HG03064 (cell line): Measurements from ENCODE around the gene ARID1B.

Experiments used
- ATAC-seq: cut with Tn5 transposase; IDR thresholded peaks from one replicate; pipeline ENCODE4 v1.9.1; 2021; ENCODE audit warnings: low read depth; ENCODE audit not compliant: unreplicated experiment

Gene ARID1B

DNA sequence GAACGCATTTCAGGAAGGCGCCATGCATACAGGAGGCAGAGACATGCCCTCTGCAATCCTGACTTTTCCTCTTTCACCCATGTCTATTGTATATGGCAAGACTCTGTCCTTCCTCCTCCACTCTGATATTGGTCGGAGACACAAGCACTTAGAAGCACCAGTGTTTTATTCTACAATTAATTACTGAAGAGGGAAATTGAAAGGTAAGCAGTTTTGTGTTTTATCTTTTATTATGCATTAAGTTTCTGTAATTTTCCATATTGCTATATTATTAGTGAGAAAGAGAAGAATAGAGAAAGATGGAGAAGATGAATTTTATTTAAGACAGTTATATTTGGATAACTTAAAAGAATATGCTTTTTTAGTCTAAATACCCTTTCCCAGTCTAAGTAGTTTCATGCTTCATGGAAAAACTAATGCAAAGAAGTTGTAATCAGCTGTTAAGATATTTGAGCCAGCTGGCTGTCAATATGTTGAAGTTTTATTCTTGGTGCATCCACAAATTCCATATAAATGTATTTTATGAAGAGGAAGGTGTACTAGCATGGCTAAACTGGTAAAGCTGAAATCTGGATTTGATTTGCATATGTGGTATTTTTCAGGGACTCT, 13.6 kb downstream of the ARID1B start:
- no peak for ATAC-seq

DNA sequence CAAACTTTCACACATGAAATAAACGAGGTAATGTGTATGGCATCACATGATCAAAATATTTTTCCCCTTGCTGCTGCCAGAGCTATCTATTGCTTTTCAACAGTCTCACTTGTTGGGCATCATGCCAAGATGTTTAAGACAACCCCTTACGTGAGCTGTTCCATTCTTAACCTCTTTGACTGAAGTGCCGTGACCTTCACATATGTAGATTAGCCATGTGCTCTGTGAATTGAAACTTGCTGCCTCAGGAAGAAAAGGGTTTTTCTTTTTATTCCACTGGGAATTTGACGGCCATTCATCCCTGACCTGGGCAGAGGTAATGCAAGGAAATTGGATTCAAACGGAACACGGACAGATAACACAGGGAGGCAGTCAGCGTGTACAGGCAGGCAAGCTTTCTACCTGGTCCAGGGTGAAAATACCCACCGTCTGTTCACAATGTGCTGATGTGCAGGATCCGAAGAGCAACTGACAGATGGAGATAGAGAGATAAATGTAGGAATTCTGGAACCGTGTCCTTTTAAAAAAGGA, 14.2 kb downstream of the ARID1B start:
- ATAC-seq, result peak; percentile 46

DNA sequence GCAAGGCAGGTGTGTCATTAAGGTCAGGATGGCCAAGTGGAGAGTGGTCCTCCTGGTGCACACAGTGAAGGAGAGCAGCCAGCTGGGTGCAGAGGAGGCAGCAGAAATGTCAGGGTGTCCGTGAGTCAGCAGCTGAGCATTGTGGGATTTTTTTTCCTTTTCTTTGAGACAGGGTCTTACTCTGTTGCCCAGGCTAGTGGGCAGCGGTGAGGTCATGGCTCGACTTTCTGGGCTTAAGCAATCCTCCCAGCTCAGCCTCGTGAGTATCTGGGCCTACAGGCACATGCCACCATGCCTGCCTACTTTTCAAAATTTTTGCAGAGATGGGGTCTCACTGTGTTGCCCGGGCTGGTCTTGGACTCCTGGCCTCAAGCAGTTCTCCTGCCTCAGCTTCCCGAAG, 16.0 kb downstream of the ARID1B start:
- no peak for ATAC-seq

DNA sequence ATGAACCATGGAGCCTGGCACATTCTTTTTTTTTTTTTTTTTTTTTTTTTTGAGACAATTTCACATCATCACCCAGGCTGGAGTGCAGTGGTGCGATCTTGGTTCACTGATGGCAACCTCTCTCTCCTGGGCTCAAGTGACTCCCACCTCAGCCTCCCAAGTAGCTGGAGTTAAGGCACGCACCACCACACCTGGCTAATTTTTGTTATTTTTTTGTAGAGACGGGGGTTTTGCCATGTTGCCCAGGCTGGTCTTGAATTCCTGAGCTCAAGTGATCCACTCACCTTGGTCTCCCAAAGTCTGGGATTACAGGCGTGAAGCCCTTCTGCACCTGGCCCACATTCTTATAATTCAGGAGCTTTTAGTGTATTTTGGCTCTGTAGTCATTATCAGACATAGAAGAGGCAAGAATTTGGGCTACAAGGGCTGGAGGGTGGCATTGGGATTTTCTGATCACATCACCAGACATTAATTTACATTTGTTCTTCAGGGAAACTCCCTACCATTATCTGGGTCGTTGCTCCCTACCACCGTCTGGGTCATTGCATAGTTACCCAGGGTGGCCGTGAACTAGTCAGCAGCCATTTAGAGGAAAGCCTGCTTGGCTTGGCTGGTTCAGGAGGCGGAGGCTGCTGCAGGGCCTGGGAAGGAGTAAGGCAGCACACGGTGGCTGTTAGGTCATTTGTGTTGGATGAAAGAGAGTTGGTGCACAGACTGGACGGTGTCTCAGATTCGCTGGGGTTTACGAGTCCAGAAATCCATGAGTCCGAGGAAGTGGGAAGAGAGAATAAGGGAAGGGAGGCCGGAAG, 17.6 kb downstream of the ARID1B start:
- ATAC-seq, result peak; percentile 48

DNA sequence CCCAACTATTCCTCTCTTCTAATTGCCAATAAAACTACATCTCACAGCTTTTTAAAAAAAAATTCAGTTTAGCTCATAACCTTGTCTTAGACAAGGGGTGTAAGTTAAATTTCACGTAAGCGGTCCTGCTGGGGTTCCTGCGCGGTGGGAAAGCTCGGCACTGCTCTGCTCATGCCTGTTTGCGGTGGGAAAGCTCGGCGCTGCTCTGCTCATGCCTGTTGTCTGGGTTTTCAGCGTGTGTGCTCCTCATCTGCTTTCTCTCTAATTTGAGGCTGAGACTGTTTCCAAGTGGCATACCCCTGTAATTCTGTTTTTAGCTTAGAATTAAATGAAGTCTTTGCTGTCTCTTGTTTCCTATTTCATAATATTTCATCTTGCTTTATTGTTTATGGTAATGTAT, 18.6 kb downstream of the ARID1B start:
- ATAC-seq, result no peak

DNA sequence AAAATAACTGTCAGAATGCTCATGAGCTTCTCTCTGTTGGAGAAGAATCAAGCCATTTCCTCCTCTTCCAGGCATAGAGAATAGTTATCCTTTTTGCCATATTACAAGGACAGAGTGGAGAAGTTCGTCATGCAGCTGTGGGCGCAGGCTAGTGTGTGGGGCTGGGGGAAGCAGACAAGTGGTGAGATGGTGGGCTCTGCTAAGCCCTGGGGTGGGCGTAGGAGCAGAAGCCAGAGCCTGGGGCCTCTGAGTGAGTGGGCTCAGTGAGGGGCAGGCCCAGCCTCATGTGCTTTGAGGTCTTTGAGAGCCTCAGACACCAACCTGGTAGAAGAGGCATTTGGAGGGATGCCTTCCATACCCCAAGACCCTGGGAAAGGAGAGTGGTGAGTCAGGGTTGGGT, 19.4 kb downstream of the ARID1B start:
- no peak for ATAC-seq

DNA sequence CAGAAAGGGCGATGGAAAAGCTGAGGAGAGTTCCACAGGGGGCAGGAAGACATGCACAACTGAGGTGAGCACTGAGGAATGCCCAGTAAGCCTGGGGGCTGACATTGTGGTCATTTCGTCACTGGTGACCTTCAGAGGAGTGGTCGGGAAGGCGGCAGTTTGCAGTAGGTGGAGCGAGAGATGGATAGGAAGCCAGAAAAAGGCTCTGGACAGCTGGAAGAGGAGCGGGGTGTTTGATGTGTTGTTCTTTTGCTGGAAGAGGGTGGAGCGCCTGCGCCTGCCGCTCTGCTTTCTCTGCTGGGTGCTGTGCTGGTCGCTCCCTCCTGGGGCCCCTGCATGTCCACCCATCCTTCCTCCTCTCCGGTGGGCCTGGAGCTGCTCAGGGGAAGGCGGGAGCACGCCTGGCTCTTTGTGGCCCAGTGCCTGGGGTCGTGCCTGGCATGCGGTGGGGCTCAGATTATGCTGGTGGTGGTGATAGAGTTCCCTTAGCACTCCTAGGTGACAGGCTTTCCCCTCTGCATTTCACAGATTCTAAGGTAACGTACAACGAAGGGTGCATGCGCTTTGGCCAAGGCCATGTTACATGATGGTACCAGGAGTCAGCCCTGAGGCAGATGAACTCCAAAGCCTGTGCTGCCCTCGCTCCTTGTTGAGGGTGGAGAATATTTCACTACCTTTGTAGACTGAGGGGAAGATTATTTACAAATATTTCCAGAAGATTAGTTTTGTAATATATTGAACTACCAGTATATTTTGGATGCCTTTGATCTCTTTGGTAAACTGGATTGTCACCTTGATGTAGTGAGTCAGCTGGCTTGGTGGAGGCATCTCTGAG, 20.9 kb downstream of the ARID1B start:
- ATAC-seq, result no peak

DNA sequence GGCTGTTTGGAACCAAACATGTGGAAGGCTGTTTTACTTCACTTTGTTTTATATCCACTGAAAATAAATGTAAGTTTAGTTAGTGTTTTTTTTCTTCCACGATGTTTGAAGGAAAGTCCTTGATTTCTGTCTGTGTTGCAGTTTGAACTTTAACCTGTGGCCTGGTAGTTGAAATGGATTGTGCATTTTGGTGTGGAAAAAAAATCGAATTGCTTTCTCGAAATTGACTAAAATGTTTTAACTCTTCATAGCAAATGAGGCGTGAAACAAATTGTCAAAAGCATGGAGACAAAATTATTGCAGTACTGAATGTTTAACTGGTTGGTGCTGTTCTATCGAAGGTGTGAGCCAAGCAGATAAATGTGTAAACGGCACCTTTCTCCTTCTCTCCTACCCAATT, 24.5 kb downstream of the ARID1B start:
- no peak for ATAC-seq

DNA sequence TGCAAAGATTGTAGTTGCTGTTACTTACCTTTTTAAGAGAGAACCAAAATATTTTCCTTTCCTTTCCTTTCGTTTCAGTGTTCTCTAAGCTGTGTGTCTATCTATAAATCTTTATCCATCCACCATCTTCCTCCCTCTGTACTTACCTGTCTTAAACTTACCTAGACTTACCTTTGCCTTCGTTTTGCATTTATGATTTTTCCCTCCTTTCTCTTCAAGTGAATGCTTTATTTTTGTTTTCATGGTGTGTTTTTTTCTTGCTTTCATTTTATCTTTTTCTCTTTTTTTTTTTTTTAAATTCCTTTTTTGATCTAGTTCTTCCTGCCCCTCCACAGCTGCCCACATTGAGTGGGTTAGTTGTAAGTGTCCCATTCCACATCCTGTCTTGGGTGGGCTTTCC, 26.2 kb downstream of the ARID1B start:
- ATAC-seq, result no peak

DNA sequence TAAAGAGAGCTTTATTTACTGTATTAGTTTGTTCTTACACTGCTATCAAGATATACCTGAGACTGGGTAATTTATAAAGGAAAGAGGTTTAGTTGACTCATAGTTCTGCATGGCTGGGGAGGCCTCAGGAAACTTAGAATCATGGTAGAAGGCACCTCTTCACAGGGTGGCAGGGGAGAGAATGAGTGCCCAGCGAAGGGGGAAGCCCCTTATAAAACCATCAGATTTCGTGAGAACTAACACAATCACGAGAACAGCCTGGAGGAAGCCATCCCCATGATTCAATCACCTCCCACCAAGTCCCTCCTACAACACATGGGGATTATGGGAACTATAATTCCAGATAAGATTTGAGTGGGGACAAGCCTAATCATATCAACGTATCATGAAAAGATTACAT, 27.2 kb downstream of the ARID1B start:
- ATAC-seq, result no peak

DNA sequence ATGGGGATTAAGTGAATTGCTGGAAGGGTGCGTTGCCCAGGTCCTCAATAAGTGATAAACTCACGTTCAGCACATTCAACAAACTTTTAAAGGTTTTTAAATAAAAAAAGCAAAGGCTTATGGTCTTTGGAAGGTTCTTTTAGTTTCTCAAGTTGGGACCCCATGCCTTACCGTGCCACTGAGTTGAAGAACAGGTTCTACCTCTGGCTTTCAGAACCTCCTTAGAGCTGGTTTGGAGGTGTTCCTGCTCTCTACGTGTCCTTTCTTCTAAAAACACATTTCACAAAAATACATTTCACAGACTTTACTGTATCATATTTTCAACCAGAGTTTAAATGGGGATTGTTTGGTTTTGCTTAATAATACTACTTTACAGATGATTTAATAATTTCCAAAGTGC, 29.0 kb downstream of the ARID1B start:
- ATAC-seq, result no peak

DNA sequence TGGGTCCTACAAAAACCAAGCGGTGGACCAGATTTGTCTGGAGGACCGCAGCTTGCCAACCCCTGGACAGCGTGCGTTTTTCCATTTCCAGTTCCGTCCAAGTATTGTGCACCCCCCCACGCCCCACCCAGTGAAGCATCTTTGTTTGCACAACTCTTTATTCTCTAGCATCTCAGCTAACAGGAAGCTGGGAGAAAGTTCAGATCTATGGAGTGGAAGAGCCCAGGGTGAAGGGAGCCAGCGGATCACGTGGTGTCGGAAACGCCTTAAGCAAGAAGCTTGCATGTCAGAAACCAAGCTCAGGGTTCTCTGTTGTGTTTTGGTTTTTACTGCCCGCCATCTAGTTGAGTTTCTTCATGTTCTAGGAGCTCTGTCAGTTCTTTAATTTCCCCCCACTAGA, 29.9 kb downstream of the ARID1B start:
- ATAC-seq, result no peak

DNA sequence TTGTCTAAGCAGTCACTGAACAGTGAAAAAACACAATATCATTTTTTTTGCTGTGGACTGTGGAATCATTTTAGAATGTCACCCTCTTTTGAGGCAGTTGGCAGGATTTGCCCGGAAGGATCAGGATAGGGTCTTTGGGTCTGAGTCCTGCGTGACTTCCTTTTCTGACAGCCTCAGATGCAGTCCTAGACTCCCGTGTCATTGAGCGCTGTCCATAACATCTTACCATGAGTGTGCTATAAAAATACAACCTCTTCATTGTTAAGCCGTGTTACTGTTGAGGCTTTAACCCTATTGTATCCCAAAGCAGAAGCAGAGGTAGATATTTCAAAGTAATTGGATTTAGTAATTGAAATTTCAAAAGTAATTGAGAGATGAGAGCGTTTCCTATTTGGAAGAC, 30.6 kb downstream of the ARID1B start:
- ATAC-seq, result no peak

DNA sequence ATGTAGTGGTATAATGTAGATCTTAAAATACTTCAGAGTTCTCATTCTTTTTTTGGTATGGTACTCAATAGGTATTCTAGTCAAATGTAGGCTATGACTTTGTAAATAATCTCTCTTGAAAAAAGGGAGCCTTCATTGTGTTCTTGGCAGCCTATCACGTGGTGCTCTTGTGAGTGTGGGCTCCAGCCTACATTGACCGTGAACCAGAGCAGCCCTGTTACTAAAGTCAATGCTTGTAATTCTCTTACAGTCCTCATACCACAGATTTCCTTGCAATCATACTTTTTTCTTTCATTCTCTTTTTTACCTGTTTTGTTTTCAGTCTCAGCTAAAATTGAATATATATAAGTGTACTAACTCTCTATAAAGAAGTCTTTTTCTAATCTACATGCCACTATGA, 31.1 kb downstream of the ARID1B start:
- no peak for ATAC-seq

DNA sequence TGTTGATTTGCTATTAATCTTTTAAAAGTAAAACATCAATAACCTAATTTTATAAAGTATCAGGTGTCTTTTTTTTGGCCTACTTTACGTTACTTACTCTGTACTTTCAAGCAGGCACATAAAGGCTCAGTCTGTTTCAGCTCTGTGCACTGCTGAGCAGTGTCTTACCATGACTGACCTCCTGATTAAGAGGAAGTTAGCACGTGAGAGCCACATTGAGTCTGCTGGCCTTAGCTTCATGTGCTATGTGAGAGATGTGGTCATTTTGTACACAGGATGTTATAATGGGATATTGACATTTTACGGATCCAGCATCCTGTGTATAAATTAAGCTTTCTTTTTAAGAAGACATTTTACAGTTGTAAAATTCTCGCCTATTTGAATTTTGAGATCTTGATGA, 31.9 kb downstream of the ARID1B start:
- ATAC-seq, result peak; percentile 89

DNA sequence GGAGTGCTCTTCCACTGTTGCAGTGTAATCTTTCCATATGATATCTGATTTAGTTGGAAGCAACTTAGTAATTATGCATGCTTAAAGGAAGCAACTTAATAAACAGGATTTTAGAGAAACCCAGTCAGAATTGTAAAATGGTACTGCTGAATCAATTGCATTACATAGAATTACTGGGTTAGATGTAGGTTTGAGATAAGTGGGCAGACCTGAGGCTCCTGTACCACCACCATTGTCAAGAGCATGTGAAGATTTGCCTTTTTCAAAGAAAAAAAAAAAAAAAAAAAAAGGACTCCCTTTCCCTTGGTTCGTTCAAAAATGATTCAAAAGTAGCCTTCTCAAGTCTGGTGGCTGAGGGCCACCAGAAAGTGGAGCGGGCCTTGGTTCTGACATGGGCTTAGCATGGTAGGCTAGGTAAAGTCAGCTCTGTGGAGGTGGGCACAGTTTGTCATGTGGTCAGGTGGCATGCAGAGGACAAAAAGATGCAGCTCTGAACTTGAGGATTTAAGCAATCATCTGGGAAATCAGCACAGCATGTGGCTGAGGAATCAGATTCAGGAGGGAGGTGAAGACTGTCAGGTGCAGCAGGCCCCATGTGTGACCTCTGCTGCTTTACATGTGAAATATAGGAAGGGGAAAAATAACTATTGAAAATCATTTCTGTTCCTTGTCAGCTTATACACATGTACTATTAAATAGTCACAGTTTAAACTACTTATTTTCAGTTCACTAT, 32.4 kb downstream of the ARID1B start:
- ATAC-seq, result no peak

DNA sequence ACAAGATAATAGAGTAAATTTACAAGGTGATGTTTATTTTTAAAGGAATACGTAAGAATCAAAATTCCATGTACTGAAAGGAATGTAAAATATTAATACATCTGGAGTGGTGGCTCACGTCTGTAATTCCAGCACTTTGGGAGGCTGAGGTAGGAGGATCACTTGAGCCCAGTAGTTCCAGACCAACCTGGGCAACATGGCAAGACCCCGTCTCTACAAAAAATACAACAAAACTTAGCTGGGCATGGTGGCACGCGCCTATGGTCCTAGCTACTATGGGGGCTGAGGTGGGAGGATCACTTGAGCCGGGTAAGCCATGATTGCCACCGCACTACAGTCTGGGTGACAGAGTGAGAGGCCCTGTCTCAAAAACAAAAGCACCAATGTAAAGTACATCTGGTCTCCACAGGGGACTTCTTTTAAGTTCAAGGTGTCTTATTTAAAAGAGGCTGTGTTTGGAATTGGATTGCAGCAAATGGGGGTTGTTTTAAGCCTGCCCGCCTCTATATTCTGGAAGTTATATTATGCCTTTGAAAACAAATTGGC, 36.9 kb downstream of the ARID1B start:
- ATAC-seq, result no peak

DNA sequence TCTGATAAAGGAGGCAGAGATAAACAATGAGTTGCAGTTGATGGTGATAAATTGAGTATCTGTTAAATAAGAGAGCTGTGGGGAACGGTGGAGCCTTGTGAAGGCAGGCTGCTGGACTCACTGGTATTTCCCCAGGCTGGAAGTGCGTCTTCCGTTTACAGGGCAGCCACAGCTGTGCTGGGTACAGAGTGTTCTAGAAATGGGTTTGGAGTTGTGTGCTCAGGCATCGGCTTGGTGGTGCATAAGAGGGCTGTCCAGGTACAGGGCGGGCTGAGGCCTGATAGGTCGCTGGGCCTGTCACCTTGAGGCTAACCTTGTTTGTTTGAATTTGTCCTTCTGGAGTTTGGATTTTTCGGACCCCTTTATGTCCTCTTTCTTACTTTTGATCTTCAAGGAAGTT, 39.3 kb downstream of the ARID1B start:
- no peak for ATAC-seq

DNA sequence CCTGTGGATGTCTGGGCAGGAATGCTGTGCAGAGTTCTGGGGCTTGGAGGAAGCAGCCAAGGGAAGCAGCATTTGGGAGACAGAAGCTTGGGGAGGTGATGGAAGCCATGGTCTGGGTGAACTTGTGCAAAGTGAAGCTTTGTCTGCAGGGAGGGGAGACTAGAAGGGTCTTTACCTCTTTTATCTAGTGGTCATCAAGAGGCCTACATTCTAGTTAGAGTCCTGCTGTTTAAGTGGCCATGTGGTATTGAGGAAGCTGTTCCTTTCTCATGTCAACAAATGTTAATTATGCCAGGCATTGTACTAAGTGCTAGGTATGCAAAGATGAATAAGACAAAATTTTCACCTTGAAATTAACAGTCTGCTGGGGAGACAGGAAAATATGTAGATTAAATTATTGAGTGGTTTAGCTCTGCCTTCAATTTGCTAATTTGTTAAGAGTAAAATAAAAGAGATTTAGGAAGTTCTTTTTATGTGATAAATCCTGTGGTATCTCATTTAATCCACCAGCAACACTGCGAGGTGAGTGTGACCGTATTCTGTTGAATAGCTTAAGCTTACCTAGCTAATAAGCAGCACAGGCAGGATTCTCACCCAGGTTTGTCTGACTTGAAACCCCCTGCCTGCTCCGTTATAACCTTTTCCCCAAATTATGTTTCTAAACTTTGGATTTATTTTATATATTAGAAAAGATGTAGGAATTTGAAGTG, 43.1 kb downstream of the ARID1B start:
- no peak for ATAC-seq

DNA sequence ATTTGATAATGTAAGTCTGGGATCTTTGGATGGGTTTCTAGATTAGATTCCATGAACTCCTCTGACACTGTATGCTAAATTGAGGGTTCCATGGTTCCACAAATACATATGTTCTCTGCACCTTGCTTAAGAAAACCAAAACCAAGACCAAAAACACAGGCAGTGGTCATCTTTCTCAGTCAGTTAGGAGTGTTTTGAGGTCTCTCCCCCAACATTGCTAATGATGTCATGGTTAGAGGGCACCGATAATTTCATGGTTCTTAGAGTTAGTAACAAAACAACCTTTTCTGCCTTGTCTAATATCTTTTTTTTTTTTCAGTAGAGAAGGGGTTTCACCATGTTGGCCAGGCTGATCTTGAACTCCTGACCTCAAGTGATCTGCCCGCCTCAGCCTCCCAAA, 44.5 kb downstream of the ARID1B start:
- ATAC-seq, result no peak
